Esophagus (tissue), 2 donors: ENCODE data around the gene ATP2C2. TPM values are rescaled to one million over a fixed set of nuclear protein-coding genes. Genes with fewer than 3 reads are reported as not detected.

Experiments
- H3K27ac ChIP-seq, 2 donors: one replicate each; pipeline ENCODE4 v1.5.1; 2013; ENCODE audit warnings: low read depth in 2 of 2, mild to moderate bottlenecking in 2 of 2, inconsistent platforms in 1 of 2, low read length in 1 of 2, moderate library complexity in 1 of 2
- H3K27me3 ChIP-seq, 2 donors: one replicate each; pipeline ENCODE4 v1.6.1; 2013; ENCODE audit warnings: low read length in 2 of 2, control low read depth in 1 of 2, mild to moderate bottlenecking in 1 of 2; ENCODE audit not compliant: insufficient read depth in 2 of 2, control insufficient read depth in 1 of 2
- H3K36me3 ChIP-seq, 2 donors: one replicate each; pipeline ENCODE4 v1.6.1; 2013; ENCODE audit warnings: low read length in 1 of 2; ENCODE audit not compliant: control insufficient read depth in 2 of 2, insufficient read depth in 2 of 2
- H3K4me1 ChIP-seq, 2 donors: one replicate each; pipeline ENCODE4 v1.6.1; 2013; ENCODE audit warnings: low read length in 1 of 2; ENCODE audit not compliant: control insufficient read depth in 2 of 2, insufficient read depth in 2 of 2
- H3K4me3 ChIP-seq, 2 donors: one replicate each; pipeline ENCODE4 v1.5.1; 2013; ENCODE audit warnings: low read length in 2 of 2, mild to moderate bottlenecking in 2 of 2, low read depth in 1 of 2, moderate library complexity in 1 of 2
- H3K9me3 ChIP-seq, 2 donors: one replicate each; pipeline ENCODE4 v1.6.1; 2013; ENCODE audit warnings: mild to moderate bottlenecking in 2 of 2, low read depth in 1 of 2, low read length in 1 of 2, moderate library complexity in 1 of 2; ENCODE audit not compliant: control insufficient read depth in 2 of 2, insufficient read depth in 1 of 2
- WGBS, 2 donors: extraction: QIAGEN DNeasy Blood & Tissue Kit; methylation state at CpG; one replicate each; pipeline ENCODE4 v1.1.7; 2013; 5-methylcytosine and 5-hydroxymethylcytosine counted together
- polyA plus RNA-seq, 2 donors: library from polyadenylated mRNA; stranded (reverse); fragments of 200-250 nt; gene quantifications; one replicate each; pipeline ENCODE4 v1.2.3, GENCODE V29; 2013
- donor health status: healthy with polysubstance abuse.
- donor health status: Bipolar disorder and iron deficiency.

The ATP2C2 gene
- polyA plus RNA-seq, 2 donors, result 1.1 to 2.2 TPM

GRCh38 chr16:84495506-84495905 is 127.2 kb downstream of the ATP2C2 start:
- peaks cover 7 to 15% of the 10 kb centered on the region in 2 donors for H3K36me3 ChIP-seq
- peaks cover 0 to under 1% of the 10 kb centered on the region in 2 donors for H3K4me1 ChIP-seq

GRCh38 chr16:84496991-84497390 is 128.7 kb downstream of the ATP2C2 start:
- H3K36me3 ChIP-seq, result peaks cover 7 to 15% of the 10 kb centered on the region in 2 donors
- no peaks in the 10 kb centered on the region for H3K9me3 ChIP-seq
- H3K4me1 ChIP-seq, result peaks cover 0 to 5% of the 10 kb centered on the region in 2 donors
- no peak overlapping the region for H3K27ac ChIP-seq
- H3K4me3 ChIP-seq, result no peak overlapping the region
- H3K27me3 ChIP-seq, result no peaks in the 10 kb centered on the region
- WGBS, 2 donors, result 97 to 99% methylated on average over 3 of the region's 3 CpGs

More at GRCh38 chr16:84495506-84495905, 127.2 kb downstream of the ATP2C2 start:
- Histone ChIP-seq H3K27ac (no peak overlapping the region), H3K9me3 (no peaks in the 10 kb centered on the region), H3K4me3 (no peak overlapping the region), H3K27me3 (no peaks in the 10 kb centered on the region)
- 96 to 98% methylated on average over 11 of the region's 11 CpGs for WGBS, 2 donors

- peaks cover 7 to 15% of the 10 kb centered on the region in 2 donors for H3K36me3 ChIP-seq
- H3K27me3 ChIP-seq, result no peaks in the 10 kb centered on the region
- H3K27ac ChIP-seq, result no peak overlapping the region
- WGBS, 2 donors, result 84 to 87% methylated on average over 18 of the region's 18 CpGs
- peaks cover 2 to 8% of the 10 kb centered on the region in 2 donors for H3K4me1 ChIP-seq
- H3K4me3 ChIP-seq, result no peak overlapping the region
- H3K9me3 ChIP-seq, result no peaks in the 10 kb centered on the region
These were observed 129.3 kb downstream of the ATP2C2 start for GRCh38 chr16:84497418-84498222.

- H3K27ac ChIP-seq, result no peak overlapping the region
- no peaks in the 10 kb centered on the region for H3K9me3 ChIP-seq
- H3K27me3 ChIP-seq, result no peaks in the 10 kb centered on the region
- H3K36me3 ChIP-seq, result peaks cover 7 to 15% of the 10 kb centered on the region in 2 donors
- peaks cover 2 to 8% of the 10 kb centered on the region in 2 donors for H3K4me1 ChIP-seq
- no peak overlapping the region for H3K4me3 ChIP-seq
- 92 to 99% methylated on average over 2 of the region's 2 CpGs for WGBS, 2 donors
These were observed 129.9 kb downstream of the ATP2C2 start for GRCh38 chr16:84498223-84498610.

GRCh38 chr16:84498859-84499620 is 130.7 kb downstream of the ATP2C2 start:
- no peak overlapping the region for H3K27ac ChIP-seq
- H3K4me3 ChIP-seq, result no peak overlapping the region
- H3K36me3 ChIP-seq, result peaks cover 7 to 15% of the 10 kb centered on the region in 2 donors
- peaks cover 5 to 14% of the 10 kb centered on the region in 2 donors for H3K4me1 ChIP-seq
- no peaks in the 10 kb centered on the region for H3K27me3 ChIP-seq
- H3K9me3 ChIP-seq, result no peaks in the 10 kb centered on the region
- 87 to 90% methylated on average over 13 of the region's 13 CpGs for WGBS, 2 donors

GRCh38 chr16:84499638-84500037 is 131.3 kb downstream of the ATP2C2 start:
- H3K4me3 ChIP-seq, result no peak overlapping the region
- peaks cover 7 to 15% of the 10 kb centered on the region in 2 donors for H3K36me3 ChIP-seq
- no peaks in the 10 kb centered on the region for H3K9me3 ChIP-seq
- WGBS, 2 donors, result 92 to 94% methylated on average over 15 of the region's 15 CpGs
- H3K27me3 ChIP-seq, result no peaks in the 10 kb centered on the region
- no peak overlapping the region for H3K27ac ChIP-seq
- peaks cover 5 to 15% of the 10 kb centered on the region in 2 donors for H3K4me1 ChIP-seq

- peaks cover 5 to 22% of the 10 kb centered on the region in 2 donors for H3K4me1 ChIP-seq
- H3K4me3 ChIP-seq, result no peak overlapping the region
- H3K27ac ChIP-seq, result peak overlapping the region; percentile 14 to 87
- 94% methylated on average over 13 of the region's 13 CpGs for WGBS, 2 donors
- H3K9me3 ChIP-seq, result no peaks in the 10 kb centered on the region
- no peaks in the 10 kb centered on the region for H3K27me3 ChIP-seq
- peaks cover 7 to 9% of the 10 kb centered on the region in 2 donors for H3K36me3 ChIP-seq
These were observed 132.2 kb downstream of the ATP2C2 start for GRCh38 chr16:84500531-84500930.

- Histone ChIP-seq H3K36me3 (peaks cover 7% of the 10 kb centered on the region in 2 donors), H3K27ac (peak overlapping the region; percentile 87 to 91), H3K27me3 (no peaks in the 10 kb centered on the region), H3K4me3 (no peak overlapping the region), H3K9me3 (no peaks in the 10 kb centered on the region), H3K4me1 (peaks cover 5 to 26% of the 10 kb centered on the region in 2 donors)
- 52 to 55% methylated on average over 12 of the region's 12 CpGs for WGBS, 2 donors
These were observed 132.9 kb downstream of the ATP2C2 start for GRCh38 chr16:84501077-84501735.

- Histone ChIP-seq H3K27ac (peak overlapping the region; percentile 56 to 69), H3K27me3 (no peaks in the 10 kb centered on the region), H3K9me3 (no peaks in the 10 kb centered on the region), H3K36me3 (peaks cover under 1 to 3% of the 10 kb centered on the region in 2 donors), H3K4me3 (no peak overlapping the region), H3K4me1 (peaks cover 5 to 26% of the 10 kb centered on the region in 2 donors)
- 83 to 90% methylated on average over 13 of the region's 13 CpGs for WGBS, 2 donors
These were observed 133.7 kb downstream of the ATP2C2 start for GRCh38 chr16:84502075-84502474.
